NCI-H82 treated with DMSO at 0.1 percent for 48 hours (cell line): ENCODE data around the gene EHHADH.
A peak's percentile ranks its signal among the peaks of the same experiment; 100 is the strongest.
"Not testable (repeated sequence)": the region's sequence is repeated elsewhere in the genome, so short reads cannot be mapped to it uniquely, and the experiment has no call there.

Experiments
- DNase-seq: peaks from one replicate; lab custom pipeline; 2025; ENCODE audit not compliant: unreplicated experiment; lab: John Stamatoyannopoulos, UW

EHHADH gene

GRCh38 chr3:185253133-185253532 lies 716 bp downstream of the EHHADH start:
- peak; percentile 13 for DNase-seq

GRCh38 chr3:185251272-185251671 lies 2.6 kb downstream of the EHHADH start:
- no peak for DNase-seq

- DNase-seq = no peak
Measured at GRCh38 chr3:185250653-185251052, 3.2 kb downstream of the EHHADH start.

DNA sequence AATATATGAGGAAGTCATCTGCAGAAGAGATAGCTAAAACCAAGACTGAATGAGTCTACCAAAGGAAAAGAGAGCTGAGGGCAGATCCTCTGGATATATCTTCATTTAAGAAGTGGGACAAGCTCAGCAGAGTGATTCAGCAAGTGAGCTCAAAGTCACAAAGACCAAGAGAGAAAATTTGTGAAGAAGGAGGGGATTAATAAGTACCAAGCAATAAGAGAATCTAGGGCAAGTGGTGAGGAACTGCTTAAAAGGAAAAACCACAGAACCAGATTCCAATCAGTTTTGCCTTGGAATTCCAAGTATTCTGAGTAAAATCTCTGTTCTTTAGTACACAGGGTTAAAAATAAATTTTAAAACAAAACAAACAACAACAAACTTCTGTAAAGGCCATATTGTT lies 3.6 kb downstream of the EHHADH start:
- no peak for DNase-seq

- DNase-seq = no peak
Measured at GRCh38 chr3:185242642-185243041, 11.2 kb downstream of the EHHADH start.

DNA sequence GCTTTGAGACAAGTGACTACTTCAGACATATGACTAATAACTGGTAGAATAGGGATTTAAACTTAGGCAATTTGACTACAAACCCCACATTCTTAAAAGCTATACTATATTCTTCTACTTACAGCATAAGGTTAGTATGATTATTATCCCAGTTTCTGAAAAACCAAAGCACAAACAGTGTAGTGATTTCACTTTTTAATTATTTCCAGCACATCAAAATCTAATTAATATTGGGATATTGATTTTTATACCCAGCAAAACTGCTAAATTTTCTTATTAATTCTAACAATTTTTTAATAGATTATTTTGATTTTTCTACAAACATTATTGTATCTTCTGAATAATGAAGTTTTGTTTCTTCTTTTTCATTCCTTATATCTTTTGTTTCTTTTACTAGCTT lies 16.9 kb downstream of the EHHADH start:
- DNase-seq = no peak

GRCh38 chr3:185233328-185233727 lies 20.5 kb downstream of the EHHADH start:
- DNase-seq = no peak

GRCh38 chr3:185226526-185226925 lies 27.3 kb downstream of the EHHADH start:
- DNase-seq = not testable (repeated sequence)

GRCh38 chr3:185225523-185225922 lies 28.3 kb downstream of the EHHADH start:
- DNase-seq = no peak

DNA sequence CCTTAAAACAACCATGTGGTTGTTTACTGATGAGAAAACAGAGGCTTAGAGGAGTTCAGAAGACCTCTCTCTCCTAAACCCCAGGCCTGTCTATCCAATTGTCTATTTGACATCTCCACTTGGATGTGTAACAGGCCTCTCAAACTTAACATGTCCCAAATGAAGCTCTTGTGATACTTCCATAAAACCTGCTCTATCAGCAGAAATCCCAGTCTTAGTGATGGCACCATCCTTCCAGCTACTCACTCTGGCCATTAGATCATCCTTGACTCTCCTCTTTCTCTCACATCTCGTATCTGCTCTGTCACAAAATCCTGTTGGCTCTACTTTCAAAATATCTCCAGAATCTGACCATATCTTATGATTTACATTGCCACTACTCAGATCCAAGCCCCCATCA lies 28.8 kb downstream of the EHHADH start:
- no peak for DNase-seq

DNA sequence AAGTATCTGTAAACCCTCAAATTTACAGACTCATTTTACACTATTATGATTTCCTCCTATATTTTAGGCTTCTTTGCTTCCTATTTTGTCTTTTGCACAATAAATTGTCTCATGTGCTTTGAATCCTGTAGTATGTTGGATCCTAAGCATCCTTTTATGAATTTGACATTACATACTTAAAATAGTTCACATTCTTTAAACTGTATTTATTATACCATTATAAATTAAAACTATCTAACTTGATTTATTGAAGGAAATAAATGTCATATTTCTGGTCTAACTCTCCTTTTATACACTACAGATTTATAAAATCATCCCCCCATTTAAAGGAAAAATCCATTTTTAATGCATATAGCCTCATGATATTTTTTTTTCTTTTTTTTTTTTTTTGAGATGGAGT lies 32.6 kb downstream of the EHHADH start:
- no peak for DNase-seq

GRCh38 chr3:185216607-185216958 lies 37.3 kb downstream of the EHHADH start:
- no peak for DNase-seq

DNA sequence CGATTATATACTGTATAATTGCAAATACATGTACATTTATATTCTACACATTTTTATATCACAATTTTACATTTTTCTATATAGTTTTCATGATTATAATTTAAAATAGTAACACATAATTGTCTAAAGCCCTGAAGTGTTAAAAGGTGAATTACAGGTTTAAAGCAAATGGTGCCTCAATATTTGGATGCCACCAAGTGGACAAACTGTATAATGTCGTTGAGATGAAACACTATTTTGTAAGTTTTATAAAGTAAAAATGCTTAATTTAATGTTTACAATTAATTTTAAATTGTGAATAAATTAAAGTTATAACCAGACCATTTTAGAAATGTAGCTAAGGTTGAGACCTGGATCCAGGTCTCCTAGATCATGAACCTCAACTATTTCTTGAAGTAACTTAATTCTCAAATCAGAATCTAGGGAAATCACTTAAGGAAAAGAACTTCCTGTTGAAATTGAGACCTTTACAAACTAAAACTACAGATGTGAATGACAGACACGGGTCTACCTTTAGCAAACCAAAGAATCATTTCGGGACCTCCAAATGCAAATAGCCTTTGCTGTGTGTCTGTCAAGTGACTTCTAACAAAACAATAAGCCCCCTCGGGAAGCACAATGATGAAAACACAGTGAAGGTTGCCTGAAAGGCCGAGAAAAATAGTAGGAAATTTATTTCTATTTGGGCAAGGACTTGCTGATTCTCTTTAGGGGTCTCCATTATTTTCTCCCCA lies 37.8 kb downstream of the EHHADH start:
- no peak for DNase-seq

DNA sequence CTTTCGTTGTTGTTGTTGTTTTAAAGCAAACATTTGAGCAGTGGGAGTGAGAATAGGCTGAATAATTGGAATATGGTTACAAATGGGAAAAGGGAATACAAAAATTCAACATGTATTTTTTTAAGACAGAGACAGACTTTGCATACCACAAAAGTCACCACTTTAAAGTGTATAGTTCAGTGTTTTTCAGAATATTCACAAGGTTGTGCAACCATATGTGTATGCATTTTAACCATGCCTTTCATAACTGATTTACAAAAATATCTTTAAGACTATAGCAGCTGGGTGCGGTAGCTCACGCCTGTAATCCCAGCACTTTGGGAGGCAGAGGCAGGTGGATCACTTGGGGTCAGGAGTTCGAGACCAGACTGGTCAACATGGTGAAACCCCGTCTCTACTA lies 41.3 kb downstream of the EHHADH start:
- DNase-seq = no peak

DNA sequence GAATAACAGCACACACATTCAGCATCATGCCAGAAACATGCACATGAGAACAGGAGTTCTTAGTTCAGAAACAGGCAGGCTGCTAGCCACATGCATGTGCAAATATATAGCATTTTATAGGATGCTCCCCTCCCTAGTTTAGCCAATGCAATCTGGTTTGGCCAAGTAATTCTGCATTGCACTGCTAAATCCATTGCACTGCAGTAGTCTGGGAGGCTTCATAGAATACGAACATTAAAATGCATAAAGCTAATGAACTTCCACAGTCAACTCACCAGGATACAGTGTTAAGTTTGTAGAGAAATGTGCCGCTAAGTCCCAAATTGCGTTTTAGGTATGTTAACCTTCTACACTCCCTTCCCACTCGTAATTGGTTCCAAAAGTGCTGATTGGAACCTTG lies 41.8 kb downstream of the EHHADH start:
- no peak for DNase-seq

- DNase-seq = peak; percentile 92
Measured at GRCh38 chr3:185210621-185211142, 43.2 kb downstream of the EHHADH start.

- DNase-seq = no peak
Measured at GRCh38 chr3:185208823-185209222, 45.0 kb downstream of the EHHADH start.

GRCh38 chr3:185207931-185208746 lies 45.7 kb downstream of the EHHADH start:
- DNase-seq = no peak

- DNase-seq = no peak
Measured at GRCh38 chr3:185207481-185207880, 46.4 kb downstream of the EHHADH start.

DNA sequence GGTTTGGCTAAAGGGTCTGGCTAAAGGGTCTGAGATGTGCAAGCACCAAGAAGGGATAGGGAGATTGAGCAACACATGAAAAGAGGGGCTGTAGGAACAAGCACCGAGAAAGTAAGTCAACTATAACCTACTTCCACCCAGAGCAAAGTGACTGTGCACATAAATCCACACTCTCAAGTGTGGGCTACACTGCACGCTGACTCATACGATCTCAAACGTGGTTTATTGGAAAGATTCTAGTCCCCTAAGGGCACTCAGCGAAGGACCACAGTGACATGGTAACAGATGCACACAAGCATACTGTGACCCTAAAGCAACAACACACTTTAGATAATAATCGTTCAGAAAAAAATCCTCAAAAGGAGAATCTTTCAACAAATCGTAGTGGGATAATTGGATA lies 48.0 kb downstream of the EHHADH start:
- DNase-seq = no peak

DNA sequence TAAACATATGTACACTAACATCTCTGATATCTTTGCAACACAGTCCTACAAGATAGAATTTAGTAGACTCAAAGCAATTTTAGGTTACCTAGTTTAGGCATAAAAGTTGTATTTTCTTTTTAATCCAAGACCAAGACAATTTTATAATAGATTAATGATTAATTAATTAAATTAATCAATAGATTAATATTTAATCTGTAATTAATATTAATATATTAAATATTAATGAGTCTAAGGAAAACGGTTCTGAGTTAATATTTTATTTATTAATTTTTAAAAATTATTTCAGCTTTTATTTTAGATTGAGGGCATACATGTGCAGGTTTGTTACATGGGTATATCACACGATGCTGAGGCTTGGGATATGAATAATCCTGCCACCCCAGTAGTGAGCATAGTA lies 49.0 kb downstream of the EHHADH start:
- no peak for DNase-seq

- no peak for DNase-seq
Measured at GRCh38 chr3:185200639-185201038, 53.2 kb downstream of the EHHADH start.
